HepG2 (cell line): Measurements from ENCODE around the gene PRM2. TPM values are rescaled to one million over a fixed set of nuclear protein-coding genes. Genes with fewer than 3 reads are reported as not detected.

ENCODE experiments used
- AGO1 ChIP-seq: fragments of 200-400 bp; formaldehyde crosslinking; IDR thresholded peaks from 2 replicates; pipeline ENCODE4 v1.6.1; 2017; ENCODE audit warnings: mild to moderate bottlenecking, low read depth, low read length, moderate library complexity; ENCODE audit not compliant: poor library complexity, severe bottlenecking
- FOXA1 ChIP-seq, 2 experiments: fragments of 450-650 bp in 1 of 2; sonication (generic) in 1 of 2; formaldehyde crosslinking in 1 of 2; IDR thresholded peaks; 2 replicates each; pipeline versions ENCODE4 v1.4.0 to v1.6.1; 2016 to 2020; ENCODE audit warnings: missing genetic modification reagents in 1 of 2
- FOXM1 ChIP-seq: sonication (generic); formaldehyde crosslinking; IDR thresholded peaks from 2 replicates; pipeline ENCODE4 v1.5.0; 2020; ENCODE audit warnings: missing genetic modification reagents
- HNF4G ChIP-seq, 2 experiments: sonication (generic) in 1 of 2; formaldehyde crosslinking in 1 of 2; IDR thresholded peaks; 2 replicates each; pipeline versions ENCODE4 v1.4.0 to v1.6.1; 2011 to 2020; ENCODE audit warnings: borderline replicate concordance in 2 of 2, low read depth in 2 of 2, mild to moderate bottlenecking in 2 of 2, low read length in 1 of 2, missing genetic modification reagents in 1 of 2, moderate library complexity in 1 of 2
- KMT2A ChIP-seq: sonication (generic); formaldehyde crosslinking; IDR thresholded peaks from 2 replicates; pipeline ENCODE4 v1.4.0; 2020; ENCODE audit warnings: missing genetic modification reagents
- MEIS2 ChIP-seq: sonication (generic); formaldehyde crosslinking; IDR thresholded peaks from 2 replicates; pipeline ENCODE4 v1.9.0; 2021; ENCODE audit warnings: mild to moderate bottlenecking, missing genetic modification reagents
- NFIB ChIP-seq: sonication (generic); formaldehyde crosslinking; IDR thresholded peaks from 2 replicates; pipeline ENCODE4 v1.9.0; 2021; ENCODE audit warnings: missing genetic modification reagents, mild to moderate bottlenecking, borderline replicate concordance
- NFIC ChIP-seq: IDR thresholded peaks from 2 replicates; pipeline ENCODE4 v1.6.1; 2012; ENCODE audit warnings: mild to moderate bottlenecking, low read length, inconsistent platforms
- ZNF143 ChIP-seq: sonication (generic); formaldehyde crosslinking; IDR thresholded peaks from 2 replicates; pipeline ENCODE4 v1.4.0; 2020; ENCODE audit warnings: missing genetic modification reagents
- ZNF24 ChIP-seq: fragments of 450-650 bp; IDR thresholded peaks from 2 replicates; pipeline ENCODE4 v1.6.1; 2017; ENCODE audit warnings: antibody characterized with exemption, mild to moderate bottlenecking
- ZNF253 ChIP-seq: sonication (generic); formaldehyde crosslinking; IDR thresholded peaks from 2 replicates; pipeline ENCODE4 v1.8.0; 2022; ENCODE audit warnings: mild to moderate bottlenecking, missing genetic modification reagents, borderline replicate concordance
- ZNF282 ChIP-seq: fragments of 450-650 bp; IDR thresholded peaks from 2 replicates; pipeline ENCODE4 v1.6.1; 2018; ENCODE audit not compliant: partially characterized antibody
- ZNF510 ChIP-seq: sonication (generic); formaldehyde crosslinking; IDR thresholded peaks from 2 replicates; pipeline ENCODE4 v1.4.0; 2020; ENCODE audit warnings: low read depth, mild to moderate bottlenecking, missing genetic modification reagents
- ZNF546 ChIP-seq: sonication (generic); formaldehyde crosslinking; conservative IDR thresholded peaks from 2 replicates; pipeline ENCODE4 v1.8.1; 2023; ENCODE audit warnings: mild to moderate bottlenecking, missing genetic modification reagents
- ZNF564 ChIP-seq: sonication (generic); formaldehyde crosslinking; IDR thresholded peaks from 2 replicates; pipeline ENCODE4 v1.8.1; 2023; ENCODE audit warnings: mild to moderate bottlenecking, missing genetic modification reagents
- ZNF605 ChIP-seq: sonication (generic); formaldehyde crosslinking; IDR thresholded peaks from 2 replicates; pipeline ENCODE4 v1.8.0; 2022; ENCODE audit warnings: mild to moderate bottlenecking, missing genetic modification reagents
- ZNF747 ChIP-seq: sonication (generic); formaldehyde crosslinking; IDR thresholded peaks from 2 replicates; pipeline ENCODE4 v1.8.1; 2023; ENCODE audit warnings: missing genetic modification reagents, mild to moderate bottlenecking, borderline replicate concordance
- ZSCAN31 ChIP-seq: sonication (generic); formaldehyde crosslinking; IDR thresholded peaks from 2 replicates; pipeline ENCODE4 v1.5.0; 2020; ENCODE audit warnings: low read depth, mild to moderate bottlenecking, missing genetic modification reagents
- polyA plus RNA-seq, 8 experiments: library from polyadenylated mRNA; depleted of rRNA in 3 of 8; stranded (reverse) in 7 of 8; unstranded in 1 of 8; fragments of >200 nt; fragmentation: Illumina TruSeq in 4 of 8; extraction: Trizol in 4 of 8; gene quantifications; 2 replicates each; pipeline versions ENCODE4 v1.2.1 to v1.2.3, GENCODE V29; 2011 to 2016; ENCODE audit warnings: low read depth in 4 of 8, missing spikeins in 1 of 8, mixed read lengths in 1 of 8; ENCODE audit not compliant: insufficient read depth in 1 of 8
- total RNA-seq, 5 experiments: library from RNA; depleted of rRNA; stranded (reverse); fragments of >200 nt; fragmentation: Illumina TruSeq; extraction: Trizol; gene quantifications; 2 replicates each; pipeline ENCODE4 v1.2.3, GENCODE V29; 2016; ENCODE audit warnings: low read depth in 1 of 5
- TF ChIP-seq, protein P1 (sequence below): sonication (generic); formaldehyde crosslinking; IDR thresholded peaks from 2 replicates; pipeline ENCODE4 v1.4.0; 2020; ENCODE audit warnings: missing genetic modification reagents, borderline replicate concordance
- TF ChIP-seq, protein P2 (sequence below): sonication (generic); formaldehyde crosslinking; IDR thresholded peaks from 2 replicates; pipeline ENCODE4 v1.4.0; 2020; ENCODE audit warnings: missing genetic modification reagents
- TF ChIP-seq, protein P3 (sequence below): sonication (generic); formaldehyde crosslinking; IDR thresholded peaks from 2 replicates; pipeline ENCODE4 v1.4.0; 2020; ENCODE audit warnings: missing genetic modification reagents, mild to moderate bottlenecking, borderline replicate concordance

The PRM2 gene
- total and polyA plus RNA-seq, 2 of the 13 experiments (the other 11 are each of a cell fraction or from before 2014, with no cell fraction given) = 0.54 TPM; not detected in 1

DNA sequence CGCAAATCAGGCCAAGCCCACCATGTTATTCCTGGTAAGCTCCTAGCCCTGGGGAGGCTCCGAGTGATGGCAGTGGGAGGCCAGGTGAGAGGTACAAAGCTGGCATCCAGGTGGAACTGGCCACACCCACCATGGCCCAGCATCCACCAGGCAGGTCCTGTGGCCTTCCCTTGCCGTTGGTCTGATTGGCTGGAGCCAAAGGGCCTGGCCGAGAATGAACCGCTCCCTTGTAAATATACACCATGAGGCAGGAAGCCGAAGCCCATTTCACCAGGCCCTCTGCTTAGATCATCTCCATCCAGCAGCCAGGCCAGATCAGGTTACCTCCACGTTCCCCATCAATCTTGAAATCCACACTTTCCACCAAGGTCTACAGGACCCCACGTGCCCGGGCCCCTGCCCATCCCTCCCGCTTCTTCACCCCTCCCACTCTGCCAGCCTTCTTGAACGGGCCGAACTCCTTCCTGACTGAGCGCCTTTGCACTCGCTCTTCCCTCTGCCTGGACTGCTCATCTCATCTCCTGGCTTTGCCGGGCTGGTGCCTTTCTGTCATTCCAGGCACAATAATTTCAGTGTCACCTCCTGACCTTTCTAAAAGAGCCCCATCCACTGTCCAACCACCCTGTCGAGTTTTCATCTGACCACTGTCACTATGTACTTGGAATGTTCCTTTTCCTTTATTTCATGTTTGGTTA lies 26.0 kb downstream of the PRM2 start (continued):
- no peak for TF ChIP-seq ZNF24
- TF ChIP-seq, protein P1, sequence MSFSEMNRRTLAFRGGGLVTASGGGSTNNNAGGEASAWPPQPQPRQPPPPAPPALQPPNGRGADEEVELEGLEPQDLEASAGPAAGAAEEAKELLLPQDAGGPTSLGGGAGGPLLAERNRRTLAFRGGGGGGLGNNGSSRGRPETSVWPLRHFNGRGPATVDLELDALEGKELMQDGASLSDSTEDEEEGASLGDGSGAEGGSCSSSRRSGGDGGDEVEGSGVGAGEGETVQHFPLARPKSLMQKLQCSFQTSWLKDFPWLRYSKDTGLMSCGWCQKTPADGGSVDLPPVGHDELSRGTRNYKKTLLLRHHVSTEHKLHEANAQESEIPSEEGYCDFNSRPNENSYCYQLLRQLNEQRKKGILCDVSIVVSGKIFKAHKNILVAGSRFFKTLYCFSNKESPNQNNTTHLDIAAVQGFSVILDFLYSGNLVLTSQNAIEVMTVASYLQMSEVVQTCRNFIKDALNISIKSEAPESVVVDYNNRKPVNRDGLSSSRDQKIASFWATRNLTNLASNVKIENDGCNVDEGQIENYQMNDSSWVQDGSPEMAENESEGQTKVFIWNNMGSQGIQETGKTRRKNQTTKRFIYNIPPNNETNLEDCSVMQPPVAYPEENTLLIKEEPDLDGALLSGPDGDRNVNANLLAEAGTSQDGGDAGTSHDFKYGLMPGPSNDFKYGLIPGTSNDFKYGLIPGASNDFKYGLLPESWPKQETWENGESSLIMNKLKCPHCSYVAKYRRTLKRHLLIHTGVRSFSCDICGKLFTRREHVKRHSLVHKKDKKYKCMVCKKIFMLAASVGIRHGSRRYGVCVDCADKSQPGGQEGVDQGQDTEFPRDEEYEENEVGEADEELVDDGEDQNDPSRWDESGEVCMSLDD = no peak
- no peak for TF ChIP-seq NFIC
- TF ChIP-seq, protein P2, sequence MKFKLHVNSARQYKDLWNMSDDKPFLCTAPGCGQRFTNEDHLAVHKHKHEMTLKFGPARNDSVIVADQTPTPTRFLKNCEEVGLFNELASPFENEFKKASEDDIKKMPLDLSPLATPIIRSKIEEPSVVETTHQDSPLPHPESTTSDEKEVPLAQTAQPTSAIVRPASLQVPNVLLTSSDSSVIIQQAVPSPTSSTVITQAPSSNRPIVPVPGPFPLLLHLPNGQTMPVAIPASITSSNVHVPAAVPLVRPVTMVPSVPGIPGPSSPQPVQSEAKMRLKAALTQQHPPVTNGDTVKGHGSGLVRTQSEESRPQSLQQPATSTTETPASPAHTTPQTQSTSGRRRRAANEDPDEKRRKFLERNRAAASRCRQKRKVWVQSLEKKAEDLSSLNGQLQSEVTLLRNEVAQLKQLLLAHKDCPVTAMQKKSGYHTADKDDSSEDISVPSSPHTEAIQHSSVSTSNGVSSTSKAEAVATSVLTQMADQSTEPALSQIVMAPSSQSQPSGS = no peak; the same call in 1 of the 2 replicates
- 0 out of 2 replicates have a peak, but pooled peaks have one; percentile 4 for TF ChIP-seq ZNF546 (CRISPR knock-in tag)
- no peak for TF ChIP-seq ZNF253 (CRISPR knock-in tag)
- no peak for TF ChIP-seq MEIS2 (CRISPR knock-in tag)
- 0 out of 2 replicates have a peak, but pooled peaks have one; percentile 3 for TF ChIP-seq ZNF564 (CRISPR knock-in tag)
- no peak for TF ChIP-seq ZNF282
- no peak for TF ChIP-seq ZNF747
- no peak for TF ChIP-seq ZNF510 (CRISPR knock-in tag)
- TF ChIP-seq ZNF605 (CRISPR knock-in tag) = peak; percentile 66; the same call in 1 of the 2 replicates
- TF ChIP-seq ZNF143 (CRISPR knock-in tag) = no peak
- TF ChIP-seq HNF4G (IDR thresholded peaks at IDR 0.05; ENCODE audit: borderline replicate concordance, low read depth, low read length) = no peak
- TF ChIP-seq HNF4G (CRISPR knock-in tag; IDR thresholded peaks at IDR 0.05; ENCODE audit: borderline replicate concordance, low read depth) = no peak
- 0 out of 2 replicates have a peak, but pooled peaks have one; percentile 20 for TF ChIP-seq ZSCAN31 (CRISPR knock-in tag)
- TF ChIP-seq, protein P3, sequence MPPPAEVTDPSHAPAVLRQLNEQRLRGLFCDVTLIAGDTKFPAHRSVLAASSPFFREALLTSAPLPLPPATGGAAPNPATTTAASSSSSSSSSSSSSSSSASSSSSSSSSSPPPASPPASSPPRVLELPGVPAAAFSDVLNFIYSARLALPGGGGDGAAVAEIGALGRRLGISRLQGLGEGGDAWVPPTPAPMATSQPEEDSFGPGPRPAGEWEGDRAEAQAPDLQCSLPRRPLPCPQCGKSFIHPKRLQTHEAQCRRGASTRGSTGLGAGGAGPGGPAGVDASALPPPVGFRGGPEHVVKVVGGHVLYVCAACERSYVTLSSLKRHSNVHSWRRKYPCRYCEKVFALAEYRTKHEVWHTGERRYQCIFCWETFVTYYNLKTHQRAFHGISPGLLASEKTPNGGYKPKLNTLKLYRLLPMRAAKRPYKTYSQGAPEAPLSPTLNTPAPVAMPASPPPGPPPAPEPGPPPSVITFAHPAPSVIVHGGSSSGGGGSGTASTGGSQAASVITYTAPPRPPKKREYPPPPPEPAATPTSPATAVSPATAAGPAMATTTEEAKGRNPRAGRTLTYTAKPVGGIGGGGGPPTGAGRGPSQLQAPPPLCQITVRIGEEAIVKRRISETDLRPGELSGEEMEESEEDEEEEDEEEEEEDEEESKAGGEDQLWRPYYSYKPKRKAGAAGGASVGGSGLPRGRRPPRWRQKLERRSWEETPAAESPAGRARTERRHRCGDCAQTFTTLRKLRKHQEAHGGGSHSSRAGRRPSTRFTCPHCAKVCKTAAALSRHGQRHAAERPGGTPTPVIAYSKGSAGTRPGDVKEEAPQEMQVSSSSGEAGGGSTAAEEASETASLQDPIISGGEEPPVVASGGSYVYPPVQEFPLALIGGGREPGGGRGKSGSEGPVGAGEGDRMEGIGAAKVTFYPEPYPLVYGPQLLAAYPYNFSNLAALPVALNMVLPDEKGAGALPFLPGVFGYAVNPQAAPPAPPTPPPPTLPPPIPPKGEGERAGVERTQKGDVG (CRISPR knock-in tag) = no peak; the same call in 1 of the 2 replicates
- TF ChIP-seq AGO1 = peak; percentile 51
- TF ChIP-seq FOXA1 (IDR thresholded peaks at IDR 0.05) = no peak
- peak; percentile 38; the same call in 1 of the 2 replicates for TF ChIP-seq FOXA1 (CRISPR knock-in tag; IDR thresholded peaks at IDR 0.05)
- no peak for TF ChIP-seq FOXM1 (CRISPR knock-in tag)
- no peak for TF ChIP-seq KMT2A (CRISPR knock-in tag)
- 0 out of 2 replicates have a peak, but pooled peaks have one; percentile 60 for TF ChIP-seq NFIB (CRISPR knock-in tag)
